ENCODE results near the gene RAB3IL1. TPM values are rescaled to one million over a fixed set of nuclear protein-coding genes. Genes with fewer than 3 reads are reported as not detected.

RAB3IL1 gene
- total RNA-seq, 2 donors from 2014 or later: 9.7 to 14.9 TPM

DNA sequence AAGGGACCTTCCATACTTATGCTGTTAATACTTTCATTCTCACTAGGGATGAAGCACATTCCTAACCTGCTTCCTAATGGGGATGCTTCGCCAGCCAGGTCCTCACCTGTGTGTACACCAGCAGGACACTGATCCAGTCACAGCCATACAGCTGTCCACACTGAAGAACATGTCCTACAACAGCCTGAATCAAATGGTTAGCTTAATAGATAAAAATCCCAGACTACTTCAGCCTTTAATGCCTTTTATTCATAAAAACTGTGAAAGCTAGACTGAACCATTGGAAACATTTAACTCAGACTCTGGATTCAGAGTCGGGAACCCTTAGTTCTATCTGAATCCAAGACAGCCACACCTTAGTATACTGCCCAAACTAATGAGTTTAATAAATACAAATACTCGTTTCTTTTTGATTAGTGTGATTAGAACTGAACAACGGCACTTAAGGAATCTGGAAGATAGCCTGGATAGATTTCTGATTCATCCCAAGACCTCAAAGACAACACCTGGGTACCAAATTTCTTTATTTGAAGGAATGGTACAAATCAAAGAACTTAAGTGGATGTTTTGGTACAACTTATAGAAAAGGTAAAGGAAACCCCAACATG lies 46.8 kb upstream of the RAB3IL1 start:
- H3K4me3 ChIP-seq (ENCODE audit: low read length): no peak overlapping the region
- peaks cover 16% of the 10 kb centered on the region for H3K4me1 Mint-ChIP-seq
- 90 to 100% methylated on average over 2 to 4 of the region's 4 CpGs for WGBS, 2 experiments (ENCODE audit: insufficient coverage in 1 of 2, insufficient read length in 1 of 2)
- H3K4me1 ChIP-seq (ENCODE audit: control insufficient read depth, insufficient read depth, low read length): peaks cover 6% of the 10 kb centered on the region
- H3K9ac ChIP-seq (ENCODE audit: extremely low read depth, low read length, poor library complexity, severe bottlenecking): no peak overlapping the region
- H3K27ac ChIP-seq (ENCODE audit: low read depth, low read length): no peak overlapping the region
- H3K9me3 Mint-ChIP-seq: no peaks in the 10 kb centered on the region
- peak overlapping the region; percentile 97 for H3K4me3 Mint-ChIP-seq
- TF ChIP-seq, protein P1, sequence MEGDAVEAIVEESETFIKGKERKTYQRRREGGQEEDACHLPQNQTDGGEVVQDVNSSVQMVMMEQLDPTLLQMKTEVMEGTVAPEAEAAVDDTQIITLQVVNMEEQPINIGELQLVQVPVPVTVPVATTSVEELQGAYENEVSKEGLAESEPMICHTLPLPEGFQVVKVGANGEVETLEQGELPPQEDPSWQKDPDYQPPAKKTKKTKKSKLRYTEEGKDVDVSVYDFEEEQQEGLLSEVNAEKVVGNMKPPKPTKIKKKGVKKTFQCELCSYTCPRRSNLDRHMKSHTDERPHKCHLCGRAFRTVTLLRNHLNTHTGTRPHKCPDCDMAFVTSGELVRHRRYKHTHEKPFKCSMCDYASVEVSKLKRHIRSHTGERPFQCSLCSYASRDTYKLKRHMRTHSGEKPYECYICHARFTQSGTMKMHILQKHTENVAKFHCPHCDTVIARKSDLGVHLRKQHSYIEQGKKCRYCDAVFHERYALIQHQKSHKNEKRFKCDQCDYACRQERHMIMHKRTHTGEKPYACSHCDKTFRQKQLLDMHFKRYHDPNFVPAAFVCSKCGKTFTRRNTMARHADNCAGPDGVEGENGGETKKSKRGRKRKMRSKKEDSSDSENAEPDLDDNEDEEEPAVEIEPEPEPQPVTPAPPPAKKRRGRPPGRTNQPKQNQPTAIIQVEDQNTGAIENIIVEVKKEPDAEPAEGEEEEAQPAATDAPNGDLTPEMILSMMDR (conservative IDR thresholded peaks at IDR 0.05): no peak
- H3K36me3 Mint-ChIP-seq (ENCODE audit: low read depth): peaks cover 37% of the 10 kb centered on the region
- H3K9me3 ChIP-seq (ENCODE audit: control insufficient read depth, low read length): no peaks in the 10 kb centered on the region
- H3K27ac Mint-ChIP-seq: no peak overlapping the region
- DNase-seq: no peak
- no peaks in the 10 kb centered on the region for H3K27me3 ChIP-seq (ENCODE audit: control insufficient read depth, insufficient read depth, low read length, poor library complexity, severe bottlenecking)
- no peaks in the 10 kb centered on the region for H3K27me3 Mint-ChIP-seq (ENCODE audit: insufficient read depth)
- peaks cover 34% of the 10 kb centered on the region for H3K36me3 ChIP-seq (ENCODE audit: control insufficient read depth, insufficient read depth, low read length)

DNA sequence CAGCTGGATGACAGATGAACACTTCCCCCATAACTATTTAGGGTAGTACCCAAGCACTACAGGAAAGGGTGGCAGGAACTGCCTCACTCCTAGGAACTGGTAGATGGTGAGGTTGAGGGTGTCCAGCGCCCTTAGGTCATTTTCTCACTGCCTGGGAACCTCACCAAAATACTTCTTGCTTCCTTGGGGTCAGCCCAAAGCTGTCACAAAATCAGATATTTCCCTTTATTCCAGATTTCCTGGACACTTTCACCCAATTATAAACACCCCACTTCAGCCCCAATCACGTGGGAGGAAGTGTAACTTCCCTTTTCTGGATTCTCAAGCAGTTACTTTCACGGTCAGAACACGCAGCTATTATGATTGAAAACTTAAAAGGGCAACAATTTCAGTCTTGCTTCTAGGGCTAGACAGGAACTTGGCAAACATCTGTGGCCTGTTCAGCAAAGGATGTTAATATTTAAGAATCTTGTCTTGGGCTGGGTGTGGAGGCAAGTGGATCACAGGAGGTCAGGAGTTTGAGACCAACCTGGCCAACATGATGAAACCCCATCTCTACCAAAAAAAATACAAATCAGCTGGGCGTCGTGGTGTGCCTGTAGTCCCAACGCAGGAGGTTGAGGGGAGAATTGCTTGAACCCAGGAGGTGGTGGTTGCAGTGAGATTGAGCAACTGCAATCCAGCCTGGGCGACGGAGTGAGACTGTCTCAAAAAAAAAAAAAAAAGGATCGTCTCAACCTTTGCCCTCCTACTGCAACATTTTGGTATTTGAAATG lies 46.1 kb upstream of the RAB3IL1 start:
- Histone ChIP-seq H3K4me1 (ENCODE audit: control insufficient read depth, insufficient read depth, low read length) (peaks cover 2% of the 10 kb centered on the region), H3K4me3 (ENCODE audit: low read length) (no peak overlapping the region), H3K9me3 (ENCODE audit: control insufficient read depth, low read length) (no peaks in the 10 kb centered on the region), H3K9ac (ENCODE audit: extremely low read depth, low read length, poor library complexity, severe bottlenecking) (no peak overlapping the region), H3K27me3 (ENCODE audit: control insufficient read depth, insufficient read depth, low read length, poor library complexity, severe bottlenecking) (no peaks in the 10 kb centered on the region), H3K27ac (ENCODE audit: low read depth, low read length) (no peak overlapping the region), H3K36me3 (ENCODE audit: control insufficient read depth, insufficient read depth, low read length) (peaks cover 34% of the 10 kb centered on the region)
- Mint-ChIP-seq H3K27ac (peak overlapping the region; percentile 69), H3K9me3 (no peaks in the 10 kb centered on the region), H3K27me3 (ENCODE audit: insufficient read depth) (no peaks in the 10 kb centered on the region), H3K4me3 (no peak overlapping the region), H3K4me1 (peaks cover 10% of the 10 kb centered on the region), H3K36me3 (ENCODE audit: low read depth) (peaks cover 37% of the 10 kb centered on the region)
- 87 to 98% methylated on average over 6 to 8 of the region's 10 CpGs for WGBS, 2 experiments (ENCODE audit: insufficient coverage in 1 of 2, insufficient read length in 1 of 2)
- peak; percentile 59 for DNase-seq
- TF ChIP-seq, protein P1 (conservative IDR thresholded peaks at IDR 0.05): no peak

DNA sequence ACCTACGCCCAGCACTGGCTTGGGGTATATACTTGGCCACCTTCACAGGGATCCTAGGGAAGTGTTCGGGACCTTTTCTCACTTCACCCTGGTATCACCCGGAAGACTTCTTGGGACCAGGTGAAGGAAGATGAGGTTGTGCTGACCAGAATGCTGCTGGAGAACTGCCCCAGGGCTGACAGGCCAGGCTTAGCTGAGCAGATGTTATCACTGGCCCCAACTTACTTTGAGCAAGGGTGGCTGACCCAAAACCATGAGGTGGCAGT lies 45.6 kb upstream of the RAB3IL1 start:
- Histone ChIP-seq H3K9me3 (ENCODE audit: control insufficient read depth, low read length) (no peaks in the 10 kb centered on the region), H3K27me3 (ENCODE audit: control insufficient read depth, insufficient read depth, low read length, poor library complexity, severe bottlenecking) (no peaks in the 10 kb centered on the region), H3K4me1 (ENCODE audit: control insufficient read depth, insufficient read depth, low read length) (no peaks in the 10 kb centered on the region), H3K36me3 (ENCODE audit: control insufficient read depth, insufficient read depth, low read length) (peaks cover 34% of the 10 kb centered on the region), H3K27ac (ENCODE audit: low read depth, low read length) (no peak overlapping the region), H3K4me3 (ENCODE audit: low read length) (no peak overlapping the region), H3K9ac (ENCODE audit: extremely low read depth, low read length, poor library complexity, severe bottlenecking) (no peak overlapping the region)
- WGBS, 2 experiments (ENCODE audit: insufficient coverage in 1 of 2, insufficient read length in 1 of 2): 97 to 100% methylated on average over 3 of the region's 3 CpGs
- H3K36me3 Mint-ChIP-seq (ENCODE audit: low read depth): peaks cover 37% of the 10 kb centered on the region
- no peaks in the 10 kb centered on the region for H3K27me3 Mint-ChIP-seq (ENCODE audit: insufficient read depth)
- no peaks in the 10 kb centered on the region for H3K9me3 Mint-ChIP-seq
- no peak for DNase-seq
- H3K27ac Mint-ChIP-seq: no peak overlapping the region
- TF ChIP-seq, protein P1 (conservative IDR thresholded peaks at IDR 0.05): no peak
- H3K4me3 Mint-ChIP-seq: no peak overlapping the region
- H3K4me1 Mint-ChIP-seq: peaks cover 8% of the 10 kb centered on the region

Measured in endodermal cell (in vitro differentiated cells).